H54 (cell line): ENCODE measurements around the gene NCKAP5.

ENCODE experiments used
- DNase-seq: peaks from one replicate; pipeline ENCODE4 v3.0.0; 2011; ENCODE audit warnings: low spot score, mixed read lengths; ENCODE audit not compliant: insufficient read length
- FAIRE-seq: peaks from 3 replicates; lab custom pipeline; 2011; peaks lifted over from hg19 to GRCh38; lab: Jason Lieb, UNC
- POLR2A ChIP-seq: IDR thresholded peaks from 2 replicates; pipeline ENCODE4 v1.6.1; 2011; ENCODE audit warnings: low read depth, mild to moderate bottlenecking, low read length

The NCKAP5 gene

GRCh38 chr2:132678483-132678882 is 889.8 kb downstream of the NCKAP5 start:
- no peak for TF ChIP-seq POLR2A
- DNase-seq (no peak), FAIRE-seq (peak; percentile 45)

- no peak for TF ChIP-seq POLR2A
- DNase-seq (no peak), FAIRE-seq (peak; percentile 95)
Observed at GRCh38 chr2:132677661-132678060, 890.6 kb downstream of the NCKAP5 start.

- FAIRE-seq (no peak), DNase-seq (no peak)
- no peak for TF ChIP-seq POLR2A
Observed at GRCh38 chr2:132676999-132677398, 891.3 kb downstream of the NCKAP5 start.

GRCh38 chr2:132671151-132671835 is 897.0 kb downstream of the NCKAP5 start:
- DNase-seq (peak; percentile 45), FAIRE-seq (peak; percentile 70)
- no peak for TF ChIP-seq POLR2A

GRCh38 chr2:132670496-132671150 is 897.6 kb downstream of the NCKAP5 start:
- no peak for FAIRE-seq
- DNase-seq = peak; percentile 38
- TF ChIP-seq POLR2A = no peak

- TF ChIP-seq POLR2A = no peak
- peak; percentile 26 for DNase-seq
- FAIRE-seq = no peak
Observed at GRCh38 chr2:132669908-132670495, 898.3 kb downstream of the NCKAP5 start, which contains the start of gene LYPD1. Gene LYPD1, minus strand, starts transcription at chr2:132670205. Its CDS starts 273 bp downstream, at chr2:132669932.

GRCh38 chr2:132668987-132669907 is 899.0 kb downstream of the NCKAP5 start:
- FAIRE-seq (no peak), DNase-seq (no peak)
- TF ChIP-seq POLR2A = no peak

GRCh38 chr2:132668189-132668823 is 900.0 kb downstream of the NCKAP5 start:
- FAIRE-seq (no peak), DNase-seq (no peak)
- no peak for TF ChIP-seq POLR2A

- TF ChIP-seq POLR2A = no peak
- FAIRE-seq (no peak), DNase-seq (no peak)
Observed at GRCh38 chr2:132667706-132668105, 900.6 kb downstream of the NCKAP5 start.

GRCh38 chr2:132665401-132666140 is 902.7 kb downstream of the NCKAP5 start:
- DNase-seq = no peak
- no peak for TF ChIP-seq POLR2A
- FAIRE-seq = no peak

GRCh38 chr2:132664096-132664495 is 904.2 kb downstream of the NCKAP5 start:
- no peak for FAIRE-seq
- TF ChIP-seq POLR2A = no peak
- no peak for DNase-seq

- FAIRE-seq = no peak
- no peak for DNase-seq
- TF ChIP-seq POLR2A = no peak
Observed at GRCh38 chr2:132662732-132663131, 905.5 kb downstream of the NCKAP5 start.
